ENCODE results near the gene ACER2. TPM values are rescaled to one million over a fixed set of nuclear protein-coding genes. Genes with fewer than 3 reads are reported as not detected.

ACER2 gene
- 9.5 and 10.5 TPM in 2 replicates for total RNA-seq

DNA sequence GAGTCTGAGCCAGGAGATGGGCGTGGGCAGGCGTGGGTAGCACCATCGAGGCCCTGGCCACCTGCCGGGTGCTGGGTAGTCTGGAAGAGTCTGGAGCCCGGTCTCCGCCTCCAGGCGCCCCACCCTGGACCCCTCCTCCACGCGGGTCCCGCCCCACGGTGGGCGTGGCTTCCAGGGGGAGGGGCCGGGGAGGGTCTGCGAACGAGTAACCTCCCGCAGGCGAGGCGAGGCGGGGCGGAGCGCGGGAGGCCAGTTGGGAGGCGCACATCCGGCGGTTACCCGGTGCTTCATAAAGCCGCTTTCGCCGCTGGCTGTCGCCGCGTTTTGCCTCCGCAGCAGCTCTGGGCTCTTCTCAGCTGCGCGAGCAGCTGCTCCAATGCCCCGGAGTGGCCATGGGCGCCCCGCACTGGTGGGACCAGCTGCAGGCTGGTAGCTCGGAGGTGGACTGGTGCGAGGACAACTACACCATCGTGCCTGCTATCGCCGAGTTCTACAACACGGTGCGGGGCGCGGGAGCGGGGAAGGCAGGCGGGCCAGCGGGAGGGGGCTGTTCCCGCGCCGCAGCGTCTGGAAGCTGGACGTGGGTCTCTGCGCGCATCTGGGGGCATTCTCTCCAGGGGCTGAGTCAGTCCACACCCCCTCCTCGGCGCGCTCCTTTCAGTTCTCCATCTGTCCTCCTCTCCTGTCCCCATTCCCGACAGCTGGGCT lies at the start of gene ACER2:
ACER2 (plus strand) TSS at position 317 of the 708 bp plus-strand sequence; CDS start at position 393, 76 bp downstream.

Other genes with a start within 250 kb of the ACER2 start
- 26.6 and 33.0 TPM in 2 replicates for gene DENND4C, start 178.3 kb upstream of the ACER2 start, total RNA-seq
- gene RPS6, start 28.8 kb upstream of the ACER2 start, total RNA-seq: 2,170 and 3,007 TPM in 2 replicates

Measured in cardiac ventricle fibroblast (primary cell).